HepG2 (cell line): ENCODE data around the gene ALOX12. TPM values are rescaled to one million over a fixed set of nuclear protein-coding genes. Genes with fewer than 3 reads are reported as not detected.
A peak's percentile ranks its signal among the peaks of the same experiment; 100 is the strongest.

Experiments
- CEBPG ChIP-seq: IDR thresholded peaks from 2 replicates; pipeline ENCODE4 v1.6.1; 2016
- DPF2 ChIP-seq: sonication (generic); formaldehyde crosslinking; IDR thresholded peaks from 2 replicates; pipeline ENCODE4 v1.4.0; 2020; ENCODE audit warnings: mild to moderate bottlenecking, low read depth, missing genetic modification reagents, borderline replicate concordance
- ETV6 ChIP-seq: sonication (generic); formaldehyde crosslinking; conservative IDR thresholded peaks from 2 replicates; pipeline ENCODE4 v1.4.0; 2020; ENCODE audit warnings: missing genetic modification reagents
- GLI4 ChIP-seq: sonication (generic); formaldehyde crosslinking; IDR thresholded peaks from 2 replicates; pipeline ENCODE4 v1.5.1; 2020; ENCODE audit warnings: missing genetic modification reagents, mild to moderate bottlenecking, moderate library complexity, borderline replicate concordance
- HNRNPLL ChIP-seq: fragments of 200-400 bp; formaldehyde crosslinking; IDR thresholded peaks from 2 replicates; pipeline ENCODE4 v1.6.1; 2017; ENCODE audit warnings: mild to moderate bottlenecking, low read depth, low read length; ENCODE audit not compliant: poor library complexity, severe bottlenecking
- KDM4B ChIP-seq: sonication (generic); formaldehyde crosslinking; IDR thresholded peaks from 2 replicates; pipeline ENCODE4 v1.4.0; 2020; ENCODE audit warnings: missing genetic modification reagents
- MAFF ChIP-seq: IDR thresholded peaks from 2 replicates; pipeline ENCODE4 v1.6.1; 2011; ENCODE audit warnings: low read depth, low read length, improper control_type of control experiment
- MED1 ChIP-seq: sonication (generic); formaldehyde crosslinking; IDR thresholded peaks from 2 replicates; pipeline ENCODE4 v1.4.0; 2020; ENCODE audit warnings: missing genetic modification reagents
- MIER2 ChIP-seq: IDR thresholded peaks from 2 replicates; pipeline ENCODE4 v1.6.1; 2016; ENCODE audit warnings: missing biosample characterization, missing genetic modification reagents
- NCOR1 ChIP-seq: fragments of 200-600 bp; sonication (generic); IDR thresholded peaks from 2 replicates; pipeline ENCODE4 v1.7.0; 2017; ENCODE audit warnings: antibody characterized with exemption, low read length, borderline replicate concordance
- PHB2 ChIP-seq: fragments of 450-650 bp; IDR thresholded peaks from 2 replicates; pipeline ENCODE4 v1.6.1; 2018; ENCODE audit not compliant: partially characterized antibody
- RFX1 ChIP-seq: fragments of 450-650 bp; IDR thresholded peaks from 2 replicates; pipeline ENCODE4 v1.6.1; 2017
- SCMH1 ChIP-seq: sonication (generic); formaldehyde crosslinking; IDR thresholded peaks from 2 replicates; pipeline ENCODE4 v1.9.0; 2021; ENCODE audit warnings: missing genetic modification reagents, mild to moderate bottlenecking, borderline replicate concordance
- SMARCC2 ChIP-seq: fragments of 450-650 bp; IDR thresholded peaks from 2 replicates; pipeline ENCODE4 v1.6.1; 2017; ENCODE audit warnings: antibody characterized with exemption, mild to moderate bottlenecking
- SRF ChIP-seq: IDR thresholded peaks from 2 replicates; pipeline ENCODE4 v1.6.1; 2011; ENCODE audit warnings: mild to moderate bottlenecking, low read depth, low read length, moderate library complexity
- TBP ChIP-seq: sonication (generic); formaldehyde crosslinking; IDR thresholded peaks from 2 replicates; pipeline ENCODE4 v1.5.0; 2020; ENCODE audit warnings: missing genetic modification reagents
- ZFY ChIP-seq: sonication (generic); formaldehyde crosslinking; IDR thresholded peaks from 2 replicates; pipeline ENCODE4 v1.4.0; 2020; ENCODE audit warnings: missing genetic modification reagents
- ZNF335 ChIP-seq: sonication (generic); formaldehyde crosslinking; IDR thresholded peaks from 2 replicates; pipeline ENCODE4 v1.4.0; 2020; ENCODE audit warnings: missing genetic modification reagents
- ZNF432 ChIP-seq: sonication (generic); formaldehyde crosslinking; IDR thresholded peaks from 2 replicates; pipeline ENCODE4 v1.5.0; 2020; ENCODE audit warnings: missing genetic modification reagents, mild to moderate bottlenecking, borderline replicate concordance
- ZNF556 ChIP-seq: sonication (generic); formaldehyde crosslinking; IDR thresholded peaks from 2 replicates; pipeline ENCODE4 v1.4.0; 2020; ENCODE audit warnings: mild to moderate bottlenecking, missing genetic modification reagents, borderline replicate concordance
- ZNF570 ChIP-seq: sonication (generic); formaldehyde crosslinking; IDR thresholded peaks from 2 replicates; pipeline ENCODE4 v1.4.0; 2020; ENCODE audit warnings: mild to moderate bottlenecking, missing genetic modification reagents, borderline replicate concordance
- ZNF746 ChIP-seq: sonication (generic); formaldehyde crosslinking; IDR thresholded peaks from 2 replicates; pipeline ENCODE4 v1.8.0; 2022; ENCODE audit warnings: mild to moderate bottlenecking, missing genetic modification reagents
- polyA plus RNA-seq, 8 experiments: library from polyadenylated mRNA; depleted of rRNA in 3 of 8; stranded (reverse) in 7 of 8; unstranded in 1 of 8; fragments of >200 nt; fragmentation: Illumina TruSeq in 4 of 8; extraction: Trizol in 4 of 8; gene quantifications; 2 replicates each; pipeline versions ENCODE4 v1.2.1 to v1.2.3, GENCODE V29; 2011 to 2016; ENCODE audit warnings: low read depth in 4 of 8, missing spikeins in 1 of 8, mixed read lengths in 1 of 8; ENCODE audit not compliant: insufficient read depth in 1 of 8
- total RNA-seq, 5 experiments: library from RNA; depleted of rRNA; stranded (reverse); fragments of >200 nt; fragmentation: Illumina TruSeq; extraction: Trizol; gene quantifications; 2 replicates each; pipeline ENCODE4 v1.2.3, GENCODE V29; 2016; ENCODE audit warnings: low read depth in 1 of 5
- TF ChIP-seq, protein P1 (sequence below): sonication (generic); formaldehyde crosslinking; IDR thresholded peaks from 2 replicates; pipeline ENCODE4 v1.4.0; 2020; ENCODE audit warnings: missing genetic modification reagents, borderline replicate concordance
- TF ChIP-seq, protein P2 (sequence below): IDR thresholded peaks from 2 replicates; pipeline ENCODE4 v1.6.1; 2016
- TF ChIP-seq, protein P3 (sequence below): IDR thresholded peaks from 2 replicates; pipeline ENCODE4 v1.6.1; 2016; ENCODE audit warnings: low read depth, borderline replicate concordance
- TF ChIP-seq, protein P4 (sequence below): sonication (generic); formaldehyde crosslinking; IDR thresholded peaks from 2 replicates; pipeline ENCODE4 v1.4.0; 2020; ENCODE audit warnings: missing genetic modification reagents, mild to moderate bottlenecking, borderline replicate concordance
- TF ChIP-seq, protein P5 (sequence below): IDR thresholded peaks from 2 replicates; pipeline ENCODE4 v1.6.1; 2012; ENCODE audit warnings: inconsistent platforms
- TF ChIP-seq, protein P6 (sequence below): sonication (generic); formaldehyde crosslinking; IDR thresholded peaks from 2 replicates; pipeline ENCODE4 v1.4.0; 2020; ENCODE audit warnings: low read depth, mild to moderate bottlenecking, missing genetic modification reagents

Gene ALOX12
- total and polyA plus RNA-seq, 2 of the 13 experiments (the other 11 are each of a cell fraction or from before 2014, with no cell fraction given) = not detected

DNA sequence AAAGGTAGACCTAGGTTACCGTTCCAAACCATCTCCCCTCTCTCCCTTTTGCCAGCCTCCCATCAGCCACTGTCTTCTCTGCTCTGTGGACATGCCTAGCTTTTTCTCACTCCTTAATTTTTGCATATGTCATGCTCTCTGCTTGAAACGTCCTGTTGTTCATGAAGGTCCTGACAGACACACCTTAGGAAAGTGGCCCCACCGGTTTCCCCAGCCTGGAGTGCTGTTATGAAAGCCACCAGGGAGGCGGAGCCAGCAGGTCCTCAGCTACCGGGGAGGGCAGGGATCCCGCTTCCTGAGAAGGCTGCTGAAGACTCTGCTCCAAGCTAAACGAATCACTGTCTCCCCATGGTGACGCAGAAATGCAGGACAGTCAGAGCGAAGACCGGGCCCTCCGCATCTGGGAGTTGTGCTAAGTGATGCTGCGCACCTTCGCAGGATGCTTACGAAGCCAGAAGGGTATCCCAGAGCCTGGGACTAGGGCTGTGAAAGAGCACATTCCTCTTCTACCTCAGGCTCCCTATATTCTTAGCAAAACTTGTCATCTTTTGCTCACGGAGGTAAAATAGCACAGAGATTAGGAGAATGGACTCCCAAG is 50.4 kb downstream of the ALOX12 start (continued):
- TF ChIP-seq, protein P1, sequence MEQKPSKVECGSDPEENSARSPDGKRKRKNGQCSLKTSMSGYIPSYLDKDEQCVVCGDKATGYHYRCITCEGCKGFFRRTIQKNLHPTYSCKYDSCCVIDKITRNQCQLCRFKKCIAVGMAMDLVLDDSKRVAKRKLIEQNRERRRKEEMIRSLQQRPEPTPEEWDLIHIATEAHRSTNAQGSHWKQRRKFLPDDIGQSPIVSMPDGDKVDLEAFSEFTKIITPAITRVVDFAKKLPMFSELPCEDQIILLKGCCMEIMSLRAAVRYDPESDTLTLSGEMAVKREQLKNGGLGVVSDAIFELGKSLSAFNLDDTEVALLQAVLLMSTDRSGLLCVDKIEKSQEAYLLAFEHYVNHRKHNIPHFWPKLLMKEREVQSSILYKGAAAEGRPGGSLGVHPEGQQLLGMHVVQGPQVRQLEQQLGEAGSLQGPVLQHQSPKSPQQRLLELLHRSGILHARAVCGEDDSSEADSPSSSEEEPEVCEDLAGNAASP (CRISPR knock-in tag) = no peak
- TF ChIP-seq, protein P2, sequence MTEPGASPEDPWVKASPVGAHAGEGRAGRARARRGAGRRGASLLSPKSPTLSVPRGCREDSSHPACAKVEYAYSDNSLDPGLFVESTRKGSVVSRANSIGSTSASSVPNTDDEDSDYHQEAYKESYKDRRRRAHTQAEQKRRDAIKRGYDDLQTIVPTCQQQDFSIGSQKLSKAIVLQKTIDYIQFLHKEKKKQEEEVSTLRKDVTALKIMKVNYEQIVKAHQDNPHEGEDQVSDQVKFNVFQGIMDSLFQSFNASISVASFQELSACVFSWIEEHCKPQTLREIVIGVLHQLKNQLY (CRISPR knock-in tag) = no peak
- no peak for TF ChIP-seq RFX1
- TF ChIP-seq ZNF570 (CRISPR knock-in tag) = no peak
- TF ChIP-seq ZFY (CRISPR knock-in tag) = 0 out of 2 replicates have a peak, but pooled peaks have one; percentile 7
- TF ChIP-seq, protein P3, sequence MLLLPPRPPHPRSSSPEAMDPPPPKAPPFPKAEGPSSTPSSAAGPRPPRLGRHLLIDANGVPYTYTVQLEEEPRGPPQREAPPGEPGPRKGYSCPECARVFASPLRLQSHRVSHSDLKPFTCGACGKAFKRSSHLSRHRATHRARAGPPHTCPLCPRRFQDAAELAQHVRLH (CRISPR knock-in tag) = 0 out of 2 replicates have a peak, but pooled peaks have one; percentile 58
- TF ChIP-seq SMARCC2 = no peak
- no peak for TF ChIP-seq HNRNPLL
- TF ChIP-seq MAFF = no peak
- no peak for TF ChIP-seq ZNF335 (CRISPR knock-in tag)
- TF ChIP-seq GLI4 (CRISPR knock-in tag) = no peak
- no peak for TF ChIP-seq PHB2
- TF ChIP-seq SRF = no peak
- TF ChIP-seq ZNF556 = no peak
- no peak for TF ChIP-seq DPF2 (CRISPR knock-in tag)
- TF ChIP-seq SCMH1 (CRISPR knock-in tag) = no peak
- no peak for TF ChIP-seq ZNF746 (CRISPR knock-in tag)
- no peak for TF ChIP-seq NCOR1
- TF ChIP-seq CEBPG (CRISPR knock-in tag) = 0 out of 2 replicates have a peak, but pooled peaks have one; percentile 17
- TF ChIP-seq, protein P4, sequence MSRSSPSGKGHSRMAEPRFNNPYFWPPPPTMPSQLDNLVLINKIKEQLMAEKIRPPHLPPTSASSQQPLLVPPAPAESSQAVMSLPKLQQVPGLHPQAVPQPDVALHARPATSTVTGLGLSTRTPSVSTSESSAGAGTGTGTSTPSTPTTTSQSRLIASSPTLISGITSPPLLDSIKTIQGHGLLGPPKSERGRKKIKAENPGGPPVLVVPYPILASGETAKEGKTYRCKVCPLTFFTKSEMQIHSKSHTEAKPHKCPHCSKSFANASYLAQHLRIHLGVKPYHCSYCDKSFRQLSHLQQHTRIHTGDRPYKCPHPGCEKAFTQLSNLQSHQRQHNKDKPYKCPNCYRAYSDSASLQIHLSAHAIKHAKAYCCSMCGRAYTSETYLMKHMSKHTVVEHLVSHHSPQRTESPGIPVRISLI = no peak
- TF ChIP-seq, protein P5, sequence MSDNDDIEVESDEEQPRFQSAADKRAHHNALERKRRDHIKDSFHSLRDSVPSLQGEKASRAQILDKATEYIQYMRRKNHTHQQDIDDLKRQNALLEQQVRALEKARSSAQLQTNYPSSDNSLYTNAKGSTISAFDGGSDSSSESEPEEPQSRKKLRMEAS = 0 out of 2 replicates have a peak, but pooled peaks have one; percentile 21
- TF ChIP-seq TBP = no peak
- TF ChIP-seq MIER2 (CRISPR knock-in tag) = no peak
- no peak for TF ChIP-seq KDM4B (CRISPR knock-in tag)
- TF ChIP-seq, protein P6, sequence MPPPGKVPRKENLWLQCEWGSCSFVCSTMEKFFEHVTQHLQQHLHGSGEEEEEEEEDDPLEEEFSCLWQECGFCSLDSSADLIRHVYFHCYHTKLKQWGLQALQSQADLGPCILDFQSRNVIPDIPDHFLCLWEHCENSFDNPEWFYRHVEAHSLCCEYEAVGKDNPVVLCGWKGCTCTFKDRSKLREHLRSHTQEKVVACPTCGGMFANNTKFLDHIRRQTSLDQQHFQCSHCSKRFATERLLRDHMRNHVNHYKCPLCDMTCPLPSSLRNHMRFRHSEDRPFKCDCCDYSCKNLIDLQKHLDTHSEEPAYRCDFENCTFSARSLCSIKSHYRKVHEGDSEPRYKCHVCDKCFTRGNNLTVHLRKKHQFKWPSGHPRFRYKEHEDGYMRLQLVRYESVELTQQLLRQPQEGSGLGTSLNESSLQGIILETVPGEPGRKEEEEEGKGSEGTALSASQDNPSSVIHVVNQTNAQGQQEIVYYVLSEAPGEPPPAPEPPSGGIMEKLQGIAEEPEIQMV (CRISPR knock-in tag) = no peak
- TF ChIP-seq MED1 (CRISPR knock-in tag) = no peak
- TF ChIP-seq ETV6 (CRISPR knock-in tag) = no peak
- no peak for TF ChIP-seq ZNF432 (CRISPR knock-in tag)
